ENCODE measurements around the gene PAH.

GRCh38 chr12:102964872-102965271 lies 47.8 kb upstream of the PAH start:
- TF ChIP-seq CTCF (IDR thresholded peaks at IDR 0.05) (no peak), POLR2A (IDR thresholded peaks at IDR 0.05) (no peak)
